NB4 (cell line): Measurements from ENCODE around the gene SLC20A1.
A peak's percentile ranks its signal among the peaks of the same experiment; 100 is the strongest.

Experiments
- DNase-seq: peaks from one replicate; pipeline ENCODE4 v3.0.0; 2010; ENCODE audit warnings: low read depth
- H3K4me3 ChIP-seq: one replicate; pipeline ENCODE4 v1.5.1; 2011; ENCODE audit warnings: mild to moderate bottlenecking, low read depth, low read length, moderate library complexity
- MYC ChIP-seq: IDR thresholded peaks from 2 replicates; pipeline ENCODE4 v1.6.1; 2011; ENCODE audit warnings: low read depth, low read length
- POLR2A ChIP-seq: IDR thresholded peaks from 2 replicates; pipeline ENCODE4 v1.6.1; 2011; ENCODE audit warnings: mild to moderate bottlenecking; ENCODE audit not compliant: insufficient read length; ENCODE audit errors: extremely low read depth
- TF ChIP-seq, protein P1 (sequence below): IDR thresholded peaks from one replicate; pipeline ENCODE4 v1.5.1; 2012; ENCODE audit warnings: low read depth, low read length
- TF ChIP-seq, protein P2 (sequence below): IDR thresholded peaks from 2 replicates; pipeline ENCODE4 v1.6.1; 2011; ENCODE audit warnings: low read depth, low read length

Gene SLC20A1

DNA sequence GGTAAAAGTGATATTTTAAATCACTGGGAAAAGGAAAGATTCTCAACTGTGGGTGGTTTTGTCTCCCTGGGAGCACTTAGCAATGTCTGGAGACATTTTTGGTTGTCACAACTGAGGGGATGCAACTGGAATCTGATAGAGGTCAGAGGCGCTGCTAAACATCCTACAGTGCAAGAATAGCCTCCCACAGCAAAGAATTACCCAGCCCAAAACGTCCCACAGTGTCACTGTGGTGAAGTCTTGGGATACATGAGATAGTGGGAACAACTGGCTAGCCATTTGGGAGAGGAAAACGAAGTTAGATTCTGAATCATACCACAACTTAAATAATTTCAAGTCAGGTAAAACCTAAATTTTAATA lies 38.7 kb downstream of the SLC20A1 start:
- TF ChIP-seq, protein P1, sequence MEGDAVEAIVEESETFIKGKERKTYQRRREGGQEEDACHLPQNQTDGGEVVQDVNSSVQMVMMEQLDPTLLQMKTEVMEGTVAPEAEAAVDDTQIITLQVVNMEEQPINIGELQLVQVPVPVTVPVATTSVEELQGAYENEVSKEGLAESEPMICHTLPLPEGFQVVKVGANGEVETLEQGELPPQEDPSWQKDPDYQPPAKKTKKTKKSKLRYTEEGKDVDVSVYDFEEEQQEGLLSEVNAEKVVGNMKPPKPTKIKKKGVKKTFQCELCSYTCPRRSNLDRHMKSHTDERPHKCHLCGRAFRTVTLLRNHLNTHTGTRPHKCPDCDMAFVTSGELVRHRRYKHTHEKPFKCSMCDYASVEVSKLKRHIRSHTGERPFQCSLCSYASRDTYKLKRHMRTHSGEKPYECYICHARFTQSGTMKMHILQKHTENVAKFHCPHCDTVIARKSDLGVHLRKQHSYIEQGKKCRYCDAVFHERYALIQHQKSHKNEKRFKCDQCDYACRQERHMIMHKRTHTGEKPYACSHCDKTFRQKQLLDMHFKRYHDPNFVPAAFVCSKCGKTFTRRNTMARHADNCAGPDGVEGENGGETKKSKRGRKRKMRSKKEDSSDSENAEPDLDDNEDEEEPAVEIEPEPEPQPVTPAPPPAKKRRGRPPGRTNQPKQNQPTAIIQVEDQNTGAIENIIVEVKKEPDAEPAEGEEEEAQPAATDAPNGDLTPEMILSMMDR: no peak
- TF ChIP-seq, protein P2, sequence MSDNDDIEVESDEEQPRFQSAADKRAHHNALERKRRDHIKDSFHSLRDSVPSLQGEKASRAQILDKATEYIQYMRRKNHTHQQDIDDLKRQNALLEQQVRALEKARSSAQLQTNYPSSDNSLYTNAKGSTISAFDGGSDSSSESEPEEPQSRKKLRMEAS: no peak
- TF ChIP-seq MYC: no peak
- no peak for TF ChIP-seq POLR2A
- H3K4me3 ChIP-seq: no peak overlapping the region
- DNase-seq: no peak

DNA sequence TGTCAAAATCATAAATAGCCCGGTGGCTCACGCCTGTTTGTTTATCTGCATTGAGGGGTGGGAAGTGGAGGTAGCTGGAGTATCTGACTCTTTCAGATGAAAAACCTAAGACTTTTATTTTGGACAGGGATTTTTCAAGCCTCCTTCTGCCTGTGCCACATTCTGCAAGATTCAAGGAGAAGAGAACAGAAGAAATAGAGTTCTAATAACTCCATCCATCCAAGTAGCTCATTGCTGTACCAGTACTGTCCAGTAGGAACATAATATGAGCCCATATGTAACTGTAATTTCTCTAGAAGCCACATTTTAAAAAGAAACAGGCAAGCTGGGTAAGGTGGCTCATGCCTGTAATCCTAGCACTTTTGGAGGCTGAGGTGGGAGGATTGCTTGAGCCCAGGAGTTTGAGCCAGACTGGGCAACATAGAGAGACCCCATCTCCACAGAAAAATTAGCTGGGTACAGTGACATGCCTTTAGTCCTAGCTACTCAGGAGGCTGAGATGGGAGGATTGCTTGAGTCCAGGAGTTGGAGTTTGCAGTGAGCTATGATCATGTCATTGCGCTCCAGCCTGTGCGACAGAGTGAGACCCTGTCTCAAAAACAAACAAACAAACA lies 39.6 kb downstream of the SLC20A1 start:
- TF ChIP-seq MYC (no peak), POLR2A (no peak)
- TF ChIP-seq, protein P2: no peak
- TF ChIP-seq, protein P1: no peak
- peak; percentile 64 for DNase-seq

DNA sequence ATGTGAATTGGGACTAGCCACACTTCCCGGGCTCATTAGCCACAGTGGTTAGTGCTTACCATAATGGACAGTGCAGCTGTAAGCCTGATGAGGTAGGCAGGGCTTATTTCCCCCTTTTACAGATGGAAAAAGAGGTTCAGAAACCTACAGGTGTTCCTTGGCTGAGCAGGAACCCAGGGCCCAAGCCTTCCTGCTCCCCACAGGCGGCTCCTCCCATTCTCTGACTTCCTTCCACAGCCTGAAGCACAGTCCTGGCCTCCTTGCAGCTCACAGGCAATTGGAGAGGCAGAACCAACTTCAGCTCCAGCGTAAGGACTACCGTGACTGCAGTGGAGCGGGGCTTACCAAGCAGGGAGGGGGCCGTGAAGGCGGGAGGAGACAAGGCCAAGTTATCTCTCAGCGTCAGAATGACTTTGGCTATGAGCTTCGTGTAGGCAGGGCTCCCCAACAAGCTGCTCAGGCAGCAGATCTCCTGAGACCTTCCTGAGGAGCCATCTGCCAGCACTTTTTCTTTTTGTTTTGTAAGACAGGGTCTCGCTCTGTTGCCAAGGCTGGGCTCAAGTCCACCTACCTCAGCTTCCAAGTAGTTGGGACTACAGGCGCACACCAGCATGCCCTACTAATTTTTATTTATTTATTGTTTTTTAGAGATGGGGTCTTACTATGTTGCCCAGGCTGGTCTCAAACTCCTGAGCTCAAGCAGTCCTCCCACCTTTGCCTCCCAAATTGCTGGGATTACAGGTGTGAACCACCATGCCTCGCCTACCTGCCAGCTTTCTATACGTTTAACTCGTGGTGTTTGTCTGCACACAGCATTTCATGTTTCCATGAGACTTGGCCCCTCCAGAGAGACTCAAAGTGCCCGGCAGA lies 40.8 kb downstream of the SLC20A1 start:
- no peak overlapping the region for H3K4me3 ChIP-seq
- peak; percentile 88 for DNase-seq
- TF ChIP-seq MYC: 0 out of 2 replicates have a peak, but pooled peaks have one; percentile 17
- TF ChIP-seq, protein P2: no peak
- TF ChIP-seq, protein P1: no peak

More for the DNA sequence above, 39.6 kb downstream of the SLC20A1 start:
- H3K4me3 ChIP-seq: no peak overlapping the region

DNA sequence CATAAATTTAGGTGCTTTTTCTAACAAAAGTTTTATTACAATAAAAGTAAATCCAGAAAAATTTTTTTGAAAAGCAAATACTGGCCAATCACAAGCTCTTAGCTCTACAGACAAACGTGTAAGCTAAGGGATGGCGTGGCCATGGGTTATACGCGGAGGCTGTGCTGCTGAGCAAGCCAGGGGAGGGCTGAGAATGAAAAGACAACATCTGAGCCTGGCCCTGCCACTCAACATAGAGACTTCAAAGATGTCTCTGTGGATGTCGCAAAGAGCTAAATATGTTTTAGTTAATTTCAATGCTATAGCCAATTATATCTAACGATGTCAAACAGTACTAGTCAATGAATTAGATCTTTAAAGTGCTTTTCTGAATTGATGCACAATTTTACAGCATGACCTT lies 41.8 kb downstream of the SLC20A1 start:
- no peak overlapping the region for H3K4me3 ChIP-seq
- DNase-seq: no peak
- TF ChIP-seq, protein P1: no peak

DNA sequence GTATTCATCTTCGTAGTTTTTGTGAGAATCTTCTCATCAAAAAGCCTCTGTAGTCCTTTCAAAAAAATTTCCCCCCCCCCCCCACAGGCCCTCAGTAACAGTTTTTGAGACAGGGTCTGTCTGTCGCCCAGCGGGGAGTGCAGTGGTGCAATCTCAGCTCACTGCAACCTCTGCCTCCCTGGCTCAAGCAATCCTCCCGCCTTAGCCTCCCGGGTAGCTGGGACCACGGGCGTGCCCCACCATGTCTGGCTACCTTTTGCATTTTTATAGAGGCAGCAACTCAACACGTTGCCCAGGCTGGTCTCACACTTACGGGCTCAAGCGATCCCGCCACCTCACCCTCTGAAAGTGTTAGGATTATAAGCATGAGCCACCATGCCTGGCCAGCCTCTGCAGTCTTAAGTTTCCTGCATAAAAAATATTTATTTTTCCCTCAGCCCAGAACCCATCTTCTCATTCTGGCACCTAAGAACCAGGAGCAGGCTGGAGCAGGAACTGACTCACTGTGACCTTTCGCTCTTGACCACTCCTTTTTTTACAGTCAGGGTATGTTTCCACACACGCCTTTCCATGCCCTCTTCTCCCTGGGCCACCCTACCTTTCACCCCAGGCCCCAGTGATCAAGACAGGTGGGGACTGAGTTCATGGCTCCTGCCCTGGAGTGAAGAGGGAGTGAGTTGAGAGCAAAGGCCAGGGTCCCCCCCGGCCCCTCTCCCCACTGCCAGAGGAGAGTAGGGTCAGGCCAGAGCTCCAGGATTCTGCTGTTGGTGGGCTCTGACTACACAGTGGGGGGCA lies 42.5 kb downstream of the SLC20A1 start:
- DNase-seq: peak; percentile 56
- TF ChIP-seq, protein P1: no peak
- TF ChIP-seq POLR2A (no peak), MYC (no peak)
- TF ChIP-seq, protein P2: no peak
- no peak overlapping the region for H3K4me3 ChIP-seq
